Progenitor cell of endocrine pancreas (in vitro differentiated cells): ENCODE data around the gene COMMD9. TPM values are rescaled to one million over a fixed set of nuclear protein-coding genes. Genes with fewer than 3 reads are reported as not detected.

Source experiments
- DNase-seq: peaks from one replicate; pipeline ENCODE4 v3.0.0; 2021; ENCODE audit warnings: low spot score; ENCODE audit not compliant: unreplicated experiment
- H3K27ac Mint-ChIP-seq: 2 replicates; pipeline ENCODE4 v1.8.0; 2021; ENCODE audit warnings: mild to moderate bottlenecking, moderate library complexity, mixed read lengths
- H3K27me3 Mint-ChIP-seq: 2 replicates; pipeline ENCODE4 v1.8.0; 2021; ENCODE audit warnings: mixed read lengths
- H3K36me3 Mint-ChIP-seq: 2 replicates; pipeline ENCODE4 v1.8.0; 2022; ENCODE audit warnings: mixed read lengths; ENCODE audit not compliant: insufficient read depth
- H3K4me1 Mint-ChIP-seq: 2 replicates; pipeline ENCODE4 v1.8.0; 2021; ENCODE audit warnings: low read depth, mixed read lengths
- H3K4me3 Mint-ChIP-seq: 2 replicates; pipeline ENCODE4 v1.8.0; 2021; ENCODE audit warnings: low read depth, mild to moderate bottlenecking, moderate library complexity, mixed read lengths
- H3K9me3 Mint-ChIP-seq: 2 replicates; pipeline ENCODE4 v1.8.0; 2021; ENCODE audit warnings: low read depth, mixed read lengths
- total RNA-seq: library from RNA; stranded (reverse); gene quantifications from 2 replicates; pipeline ENCODE4 v1.2.1, GENCODE V29; 2021
- TF ChIP-seq, protein P1 (sequence below): fragments of 200-600 bp; sonication (generic); IDR thresholded peaks from one replicate; pipeline ENCODE4 v1.5.0; 2021; ENCODE audit warnings: antibody characterized with exemption, mild to moderate bottlenecking; ENCODE audit not compliant: unreplicated experiment

Gene COMMD9
- total RNA-seq, 1 donor from 2014 or later, result 79.7 TPM

DNA sequence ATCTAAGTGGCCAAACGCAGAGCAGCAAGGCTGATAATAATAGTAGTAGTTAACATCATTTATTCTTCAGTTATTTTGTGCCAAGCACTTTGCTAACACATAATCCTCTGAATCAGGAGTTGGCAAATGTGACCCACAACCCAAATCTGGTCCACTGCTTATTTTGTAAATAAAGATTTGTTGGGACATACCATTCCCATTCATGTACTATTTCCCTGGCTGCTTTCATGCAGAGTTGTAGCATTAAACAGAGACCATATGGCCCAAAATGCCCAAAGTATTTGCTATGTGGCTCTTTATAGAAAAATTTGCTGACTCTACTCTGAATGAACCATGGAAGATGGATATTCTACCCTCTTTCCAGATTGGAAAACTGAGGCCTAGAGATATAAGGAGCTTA is 50.3 kb downstream of the COMMD9 start:
- Mint-ChIP-seq H3K27ac (no peak overlapping the region), H3K4me3 (no peak overlapping the region), H3K27me3 (no peaks in the 10 kb centered on the region), H3K36me3 (no peaks in the 10 kb centered on the region), H3K4me1 (no peaks in the 10 kb centered on the region), H3K9me3 (no peaks in the 10 kb centered on the region)
- TF ChIP-seq, protein P1, sequence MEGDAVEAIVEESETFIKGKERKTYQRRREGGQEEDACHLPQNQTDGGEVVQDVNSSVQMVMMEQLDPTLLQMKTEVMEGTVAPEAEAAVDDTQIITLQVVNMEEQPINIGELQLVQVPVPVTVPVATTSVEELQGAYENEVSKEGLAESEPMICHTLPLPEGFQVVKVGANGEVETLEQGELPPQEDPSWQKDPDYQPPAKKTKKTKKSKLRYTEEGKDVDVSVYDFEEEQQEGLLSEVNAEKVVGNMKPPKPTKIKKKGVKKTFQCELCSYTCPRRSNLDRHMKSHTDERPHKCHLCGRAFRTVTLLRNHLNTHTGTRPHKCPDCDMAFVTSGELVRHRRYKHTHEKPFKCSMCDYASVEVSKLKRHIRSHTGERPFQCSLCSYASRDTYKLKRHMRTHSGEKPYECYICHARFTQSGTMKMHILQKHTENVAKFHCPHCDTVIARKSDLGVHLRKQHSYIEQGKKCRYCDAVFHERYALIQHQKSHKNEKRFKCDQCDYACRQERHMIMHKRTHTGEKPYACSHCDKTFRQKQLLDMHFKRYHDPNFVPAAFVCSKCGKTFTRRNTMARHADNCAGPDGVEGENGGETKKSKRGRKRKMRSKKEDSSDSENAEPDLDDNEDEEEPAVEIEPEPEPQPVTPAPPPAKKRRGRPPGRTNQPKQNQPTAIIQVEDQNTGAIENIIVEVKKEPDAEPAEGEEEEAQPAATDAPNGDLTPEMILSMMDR, result no peak
- DNase-seq, result no peak

DNA sequence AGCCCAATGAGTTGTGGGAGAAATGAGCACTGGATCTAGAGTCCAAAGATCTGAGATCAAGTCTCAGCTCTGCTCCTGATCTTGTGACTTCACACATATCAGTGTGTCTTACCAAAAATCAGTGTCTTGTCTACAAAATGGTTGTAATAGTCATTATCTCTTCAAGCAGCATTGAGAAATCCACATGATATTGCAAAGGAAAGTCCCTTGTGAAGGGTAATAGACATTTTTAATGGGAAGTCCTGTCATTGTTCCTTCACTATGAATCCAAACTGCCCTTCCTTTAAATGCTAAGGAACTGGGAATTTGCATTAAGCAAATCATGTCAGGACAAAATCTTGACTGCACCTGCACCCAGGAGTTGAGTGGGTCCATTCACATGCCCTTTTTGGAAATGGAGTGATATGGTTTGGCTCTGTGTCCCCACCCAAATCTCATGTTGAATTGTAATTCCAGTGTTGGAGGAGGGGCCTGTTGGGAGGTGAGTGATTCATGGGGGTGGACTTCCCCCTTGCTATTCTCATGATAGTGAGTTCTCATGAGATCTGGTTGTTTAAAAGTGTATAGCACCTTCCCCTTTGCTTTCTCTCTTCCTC is 51.1 kb downstream of the COMMD9 start:
- Mint-ChIP-seq H3K36me3 (no peaks in the 10 kb centered on the region), H3K27ac (no peak overlapping the region), H3K4me3 (no peak overlapping the region), H3K9me3 (no peaks in the 10 kb centered on the region), H3K4me1 (no peaks in the 10 kb centered on the region), H3K27me3 (no peaks in the 10 kb centered on the region)
- no peak for DNase-seq
- TF ChIP-seq, protein P1, result no peak

DNA sequence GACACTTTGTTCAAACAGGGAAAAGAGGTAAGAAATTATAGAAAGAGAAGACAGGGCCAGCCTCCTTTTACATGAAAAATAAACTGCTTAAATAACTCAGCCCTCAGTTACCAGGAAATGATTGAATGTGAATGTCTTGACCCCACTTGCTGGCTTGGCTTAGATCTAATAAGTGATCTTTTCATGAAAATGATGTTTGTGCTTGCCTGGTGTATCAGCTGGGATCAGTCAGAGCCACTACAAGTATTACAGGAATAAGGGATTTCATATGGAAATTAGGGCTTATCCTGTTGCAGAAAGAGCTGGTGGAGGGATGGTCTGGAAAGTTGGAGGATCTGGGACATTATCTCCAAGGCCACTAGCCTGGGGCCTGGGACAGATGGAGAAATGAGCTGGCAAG is 51.8 kb downstream of the COMMD9 start:
- TF ChIP-seq, protein P1, result no peak
- no peaks in the 10 kb centered on the region for H3K27me3 Mint-ChIP-seq
- no peak for DNase-seq
- no peak overlapping the region for H3K4me3 Mint-ChIP-seq
- no peak overlapping the region for H3K27ac Mint-ChIP-seq
- H3K36me3 Mint-ChIP-seq, result no peaks in the 10 kb centered on the region
- H3K9me3 Mint-ChIP-seq, result no peaks in the 10 kb centered on the region
- H3K4me1 Mint-ChIP-seq, result no peaks in the 10 kb centered on the region

DNA sequence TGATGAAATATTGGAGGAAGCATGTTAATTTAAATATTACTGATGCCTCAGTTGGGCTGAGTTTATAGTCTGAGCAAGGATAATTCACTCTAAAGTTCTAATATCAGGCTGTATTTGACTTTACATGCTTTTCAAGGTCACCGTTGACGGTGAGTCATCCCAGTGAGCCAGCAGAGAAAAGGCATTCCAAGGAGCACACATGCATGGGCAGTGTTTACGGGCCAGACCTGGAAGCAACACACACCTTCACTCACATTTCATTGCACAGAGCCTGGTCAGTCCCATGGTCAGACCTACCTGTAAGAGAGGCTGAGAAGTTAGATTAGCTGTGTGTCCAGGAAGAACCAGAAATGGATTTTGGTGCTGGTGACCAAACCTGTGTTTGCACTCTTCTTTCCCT is 53.5 kb downstream of the COMMD9 start:
- Mint-ChIP-seq H3K9me3 (no peaks in the 10 kb centered on the region), H3K36me3 (no peaks in the 10 kb centered on the region), H3K4me3 (no peak overlapping the region), H3K27ac (no peak overlapping the region), H3K4me1 (no peaks in the 10 kb centered on the region), H3K27me3 (no peaks in the 10 kb centered on the region)
- DNase-seq, result no peak
- TF ChIP-seq, protein P1, result no peak

DNA sequence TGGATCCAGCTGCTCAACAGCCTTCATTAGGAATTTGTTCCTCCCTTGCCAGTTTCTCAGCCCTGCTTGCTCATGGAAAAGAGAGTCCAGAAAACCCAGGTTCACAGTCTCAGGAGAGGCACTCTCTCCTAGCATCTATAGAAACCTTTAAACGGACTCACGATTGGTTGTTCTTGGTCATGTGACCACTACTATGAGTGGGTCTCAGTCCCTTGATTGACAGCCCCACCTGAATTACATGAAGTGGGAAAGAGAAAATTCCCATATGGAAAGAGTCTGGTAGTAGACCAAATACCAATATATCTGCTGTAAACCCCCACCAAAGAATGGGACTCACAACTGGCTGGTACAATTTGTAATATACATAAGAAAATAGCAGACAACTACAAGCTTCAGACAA is 54.4 kb downstream of the COMMD9 start:
- Mint-ChIP-seq H3K4me1 (no peaks in the 10 kb centered on the region), H3K27ac (no peak overlapping the region), H3K36me3 (no peaks in the 10 kb centered on the region), H3K27me3 (no peaks in the 10 kb centered on the region), H3K4me3 (no peak overlapping the region), H3K9me3 (no peaks in the 10 kb centered on the region)
- no peak for DNase-seq
- TF ChIP-seq, protein P1, result no peak
